MM.1S (cell line): ENCODE results near the gene MC1R.

Experiments used
- DNase-seq: peaks from one replicate; pipeline ENCODE4 v3.0.0-alpha.2; 2015
- H2AFZ ChIP-seq: fragments of 300-600 bp; sonication (generic); 2 replicates; pipeline ENCODE4 v1.6.0; 2016; ENCODE audit warnings: antibody characterized with exemption, low read length
- H3F3A ChIP-seq: fragments of 300-600 bp; sonication (generic); 2 replicates; pipeline ENCODE4 v1.6.1; 2016; ENCODE audit warnings: mild to moderate bottlenecking, antibody characterized with exemption, low read length, moderate library complexity, mixed read lengths; ENCODE audit not compliant: insufficient read depth
- H3K27ac ChIP-seq: fragments of 300-600 bp; sonication (generic); 2 replicates; pipeline ENCODE4 v1.5.1; 2016; ENCODE audit warnings: mild to moderate bottlenecking, low read length
- H3K27me3 ChIP-seq: fragments of 300-600 bp; sonication (generic); replicated peaks from 2 replicates; pipeline ENCODE4 v1.6.0; 2016; ENCODE audit warnings: low read length; ENCODE audit not compliant: insufficient read depth
- H3K36me3 ChIP-seq: fragments of 300-600 bp; sonication (generic); replicated peaks from 2 replicates; pipeline ENCODE4 v1.6.1; 2016; ENCODE audit warnings: mild to moderate bottlenecking, low read length, mixed read lengths; ENCODE audit not compliant: insufficient read depth
- H3K4me1 ChIP-seq: fragments of 300-600 bp; sonication (generic); 2 replicates; pipeline ENCODE4 v1.6.1; 2016; ENCODE audit warnings: low read length, mixed read lengths
- H3K4me2 ChIP-seq: fragments of 300-600 bp; sonication (generic); 2 replicates; pipeline ENCODE4 v1.6.0; 2016; ENCODE audit warnings: low read depth, low read length
- H3K4me3 ChIP-seq: fragments of 300-600 bp; sonication (generic); 2 replicates; pipeline ENCODE4 v1.5.1; 2016; ENCODE audit warnings: low read length, mixed read lengths
- H3K79me2 ChIP-seq: fragments of 300-600 bp; sonication (generic); 2 replicates; pipeline ENCODE4 v1.6.1; 2016; ENCODE audit warnings: mixed run types, low read length, mixed read lengths
- H3K9ac ChIP-seq: fragments of 300-600 bp; sonication (generic); 2 replicates; pipeline ENCODE4 v1.6.1; 2016; ENCODE audit warnings: low read length, mixed read lengths
- H3K9me2 ChIP-seq: fragments of 300-600 bp; sonication (generic); replicated peaks from 2 replicates; pipeline ENCODE4 v1.6.1; 2016; ENCODE audit warnings: mild to moderate bottlenecking, low read length, mixed read lengths; ENCODE audit not compliant: insufficient read depth
- H3K9me3 ChIP-seq: fragments of 300-600 bp; sonication (generic); replicated peaks from 2 replicates; pipeline ENCODE4 v1.6.1; 2016; ENCODE audit warnings: mild to moderate bottlenecking, low read length, mixed read lengths; ENCODE audit not compliant: insufficient read depth
- H4K20me1 ChIP-seq: fragments of 300-600 bp; sonication (generic); 2 replicates; pipeline ENCODE4 v1.6.1; 2016; ENCODE audit warnings: mild to moderate bottlenecking, low read length, moderate library complexity, mixed read lengths; ENCODE audit not compliant: insufficient read depth
- CTCF ChIP-seq: fragments of 300-600 bp; sonication (generic); IDR thresholded peaks from 2 replicates; pipeline ENCODE4 v1.5.1; 2016; ENCODE audit warnings: antibody characterized with exemption, low read length, mixed read lengths
- EZH2 ChIP-seq: fragments of 300-600 bp; sonication (generic); optimal IDR thresholded peaks from 2 replicates; pipeline ENCODE3; 2017; ENCODE audit warnings: low read depth, mild to moderate bottlenecking, antibody characterized with exemption, low read length, mixed read lengths
- EZH2phosphoT487 ChIP-seq: fragments of 300-600 bp; sonication (generic); IDR thresholded peaks from 2 replicates; pipeline ENCODE4 v1.6.1; 2018; ENCODE audit warnings: antibody characterized with exemption, low read length

The MC1R gene

GRCh38 chr16:89960966-89961365, 42.3 kb downstream of the MC1R start:
- no peaks in the 10 kb centered on the region for H3K4me1 ChIP-seq
- no peaks in the 10 kb centered on the region for H3F3A ChIP-seq
- no peak overlapping the region for H3K9ac ChIP-seq
- no peak overlapping the region for H3K4me3 ChIP-seq
- no peaks in the 10 kb centered on the region for H3K9me3 ChIP-seq
- H2AFZ ChIP-seq, result no peak overlapping the region
- H3K27me3 ChIP-seq, result no peaks in the 10 kb centered on the region
- no peak overlapping the region for H3K27ac ChIP-seq
- TF ChIP-seq EZH2phosphoT487, result no peak
- no peak for TF ChIP-seq CTCF
- no peak for TF ChIP-seq EZH2
- no peaks in the 10 kb centered on the region for H3K79me2 ChIP-seq
- no peaks in the 10 kb centered on the region for H3K9me2 ChIP-seq
- H3K4me2 ChIP-seq, result no peak overlapping the region
- no peak for DNase-seq
- no peaks in the 10 kb centered on the region for H4K20me1 ChIP-seq
- H3K36me3 ChIP-seq, result no peaks in the 10 kb centered on the region

GRCh38 chr16:89961920-89962319, 43.3 kb downstream of the MC1R start:
- no peak overlapping the region for H2AFZ ChIP-seq
- no peak for DNase-seq
- no peak overlapping the region for H3K4me3 ChIP-seq
- H3K79me2 ChIP-seq, result no peaks in the 10 kb centered on the region
- H3K9me2 ChIP-seq, result no peaks in the 10 kb centered on the region
- H3K9ac ChIP-seq, result no peak overlapping the region
- no peak overlapping the region for H3K4me2 ChIP-seq
- no peaks in the 10 kb centered on the region for H3K9me3 ChIP-seq
- no peaks in the 10 kb centered on the region for H3K4me1 ChIP-seq
- H3K36me3 ChIP-seq, result no peaks in the 10 kb centered on the region
- H3F3A ChIP-seq, result no peaks in the 10 kb centered on the region
- H4K20me1 ChIP-seq, result no peaks in the 10 kb centered on the region
- no peaks in the 10 kb centered on the region for H3K27me3 ChIP-seq
- no peak for TF ChIP-seq CTCF
- TF ChIP-seq EZH2phosphoT487, result no peak
- no peak for TF ChIP-seq EZH2
- no peak overlapping the region for H3K27ac ChIP-seq

- H3F3A ChIP-seq, result no peaks in the 10 kb centered on the region
- H3K9ac ChIP-seq, result no peak overlapping the region
- no peak overlapping the region for H2AFZ ChIP-seq
- H4K20me1 ChIP-seq, result no peaks in the 10 kb centered on the region
- H3K9me3 ChIP-seq, result no peaks in the 10 kb centered on the region
- no peaks in the 10 kb centered on the region for H3K36me3 ChIP-seq
- H3K27ac ChIP-seq, result no peak overlapping the region
- DNase-seq, result no peak
- H3K79me2 ChIP-seq, result no peaks in the 10 kb centered on the region
- no peak overlapping the region for H3K4me2 ChIP-seq
- no peaks in the 10 kb centered on the region for H3K27me3 ChIP-seq
- H3K4me1 ChIP-seq, result no peaks in the 10 kb centered on the region
- TF ChIP-seq EZH2 (no peak), CTCF (no peak), EZH2phosphoT487 (no peak)
- no peaks in the 10 kb centered on the region for H3K9me2 ChIP-seq
- no peak overlapping the region for H3K4me3 ChIP-seq
Observed at GRCh38 chr16:89962754-89963498, 44.3 kb downstream of the MC1R start.
